Osteoblast (primary cell): ENCODE data around the gene FAM76B. TPM values are rescaled to one million over a fixed set of nuclear protein-coding genes. Genes with fewer than 3 reads are reported as not detected.

Source experiments
- DNase-seq: peaks from one replicate; pipeline ENCODE4 v3.0.0; 2011; ENCODE audit warnings: low spot score, mixed read lengths; ENCODE audit not compliant: insufficient read length; ENCODE audit errors: missing footprints
- H2AFZ ChIP-seq: 2 replicates; pipeline ENCODE4 v1.6.0; 2011; ENCODE audit warnings: mild to moderate bottlenecking, low read length
- H3K27ac ChIP-seq: 2 replicates; pipeline ENCODE4 v1.5.1; 2011; ENCODE audit warnings: mild to moderate bottlenecking, low read depth, low read length, moderate library complexity
- H3K27me3 ChIP-seq: 2 replicates; pipeline ENCODE4 v1.6.0; 2012; ENCODE audit warnings: mild to moderate bottlenecking, control low read depth, inconsistent platforms, low read length, moderate library complexity; ENCODE audit not compliant: insufficient read depth
- H3K36me3 ChIP-seq: 2 replicates; pipeline ENCODE4 v1.5.1; 2011; ENCODE audit warnings: mild to moderate bottlenecking, low read length, control low read depth, moderate library complexity; ENCODE audit not compliant: insufficient read depth
- H3K4me1 ChIP-seq: 2 replicates; pipeline ENCODE4 v1.5.1; 2011; ENCODE audit warnings: mild to moderate bottlenecking, low read length, control low read depth, moderate library complexity; ENCODE audit not compliant: insufficient read depth
- H3K4me2 ChIP-seq: 2 replicates; pipeline ENCODE4 v1.6.0; 2011; ENCODE audit warnings: mild to moderate bottlenecking, low read length; ENCODE audit not compliant: insufficient read depth
- H3K4me3 ChIP-seq: fragments of 200-600 bp; sonication (generic); 3 replicates; pipeline ENCODE4 v1.5.1; 2012; ENCODE audit warnings: mild to moderate bottlenecking, low read length, inconsistent platforms; ENCODE audit not compliant: insufficient read depth
- H3K79me2 ChIP-seq: 2 replicates; pipeline ENCODE4 v1.6.0; 2012; ENCODE audit warnings: mild to moderate bottlenecking, low read length, control low read depth, inconsistent platforms; ENCODE audit not compliant: insufficient read depth
- H3K9me3 ChIP-seq: 2 replicates; pipeline ENCODE4 v1.5.1; 2011; ENCODE audit warnings: low read depth, low read length, control low read depth
- H4K20me1 ChIP-seq: 2 replicates; pipeline ENCODE4 v1.6.0; 2012; ENCODE audit warnings: mild to moderate bottlenecking, low read length, control low read depth; ENCODE audit not compliant: insufficient read depth
- CTCF ChIP-seq: IDR thresholded peaks from 2 replicates; pipeline ENCODE4 v1.5.1; 2011; ENCODE audit warnings: mild to moderate bottlenecking, low read depth, low read length, moderate library complexity; ENCODE audit errors: extremely low read depth
- total RNA-seq: library from RNA; depleted of rRNA; stranded (reverse); fragments of >200 nt; gene quantifications from 2 replicates; pipeline ENCODE4 v1.2.3, GENCODE V29; 2012

The FAM76B gene
- total RNA-seq, 1 donor, result 26.8 TPM

GRCh38 chr11:95792700-95793099, 3.1 kb upstream of the FAM76B start:
- Histone ChIP-seq H3K4me2 (peak overlapping the region; percentile 100), H3K79me2 (peaks cover 70% of the 10 kb centered on the region), H3K9me3 (no peaks in the 10 kb centered on the region), H4K20me1 (peaks cover 3% of the 10 kb centered on the region), H3K4me3 (no peak overlapping the region), H3K27me3 (no peaks in the 10 kb centered on the region), H3K4me1 (peaks cover 15% of the 10 kb centered on the region), H2AFZ (no peak overlapping the region), H3K36me3 (no peaks in the 10 kb centered on the region), H3K27ac (no peak overlapping the region)
- no peak for DNase-seq
- TF ChIP-seq CTCF, result no peak

GRCh38 chr11:95792200-95792599, 2.6 kb upstream of the FAM76B start:
- peak overlapping the region; percentile 100 for H3K4me2 ChIP-seq

GRCh38 chr11:95791709-95792033, 2.1 kb upstream of the FAM76B start:
- H3K4me3 ChIP-seq, result peak overlapping the region; percentile 94
- H3K27ac ChIP-seq, result peak overlapping the region; percentile 98
- no peaks in the 10 kb centered on the region for H3K9me3 ChIP-seq

More at GRCh38 chr11:95792200-95792599, 2.6 kb upstream of the FAM76B start:
- H3K27ac ChIP-seq, result no peak overlapping the region
- H2AFZ ChIP-seq, result no peak overlapping the region
- no peak for TF ChIP-seq CTCF
- H3K79me2 ChIP-seq, result peaks cover 68% of the 10 kb centered on the region
- H3K36me3 ChIP-seq, result peaks cover under 1% of the 10 kb centered on the region
- H3K9me3 ChIP-seq, result no peaks in the 10 kb centered on the region
- no peak overlapping the region for H3K4me3 ChIP-seq
- no peaks in the 10 kb centered on the region for H3K27me3 ChIP-seq
- H3K4me1 ChIP-seq, result peaks cover 15% of the 10 kb centered on the region
- peaks cover 3% of the 10 kb centered on the region for H4K20me1 ChIP-seq
- DNase-seq, result no peak

More at GRCh38 chr11:95791709-95792033, 2.1 kb upstream of the FAM76B start:
- H3K4me2 ChIP-seq, result peak overlapping the region; percentile 100
- peaks cover 64% of the 10 kb centered on the region for H3K79me2 ChIP-seq
- TF ChIP-seq CTCF, result no peak
- H3K4me1 ChIP-seq, result peaks cover 15% of the 10 kb centered on the region
- H3K36me3 ChIP-seq, result peaks cover 5% of the 10 kb centered on the region
- H4K20me1 ChIP-seq, result peaks cover 2% of the 10 kb centered on the region
- peak overlapping the region; percentile 84 for H2AFZ ChIP-seq
- no peaks in the 10 kb centered on the region for H3K27me3 ChIP-seq
- no peak for DNase-seq
